Measurements from ENCODE around the gene NFAM1.

Gene NFAM1

GRCh38 chr22:42437488-42438292 lies 5.5 kb upstream of the NFAM1 start:
- Histone ChIP-seq H3K4me3 (ENCODE audit: low read depth, low read length) (peak overlapping the region; percentile 86), H3K9me3 (ENCODE audit: control insufficient read depth, insufficient read depth, low read length) (no peaks in the 10 kb centered on the region), H3K36me3 (ENCODE audit: control insufficient read depth, insufficient read depth, low read length) (no peaks in the 10 kb centered on the region), H3K27me3 (ENCODE audit: control insufficient read depth, insufficient read depth, low read length) (peaks cover 2% of the 10 kb centered on the region), H3K9ac (ENCODE audit: low read depth, low read length) (peak overlapping the region; percentile 47), H3K4me1 (ENCODE audit: control insufficient read depth, insufficient read depth, low read length) (peaks cover 16% of the 10 kb centered on the region)

- Histone ChIP-seq H3K27me3 (ENCODE audit: control insufficient read depth, insufficient read depth, low read length) (peaks cover 2% of the 10 kb centered on the region), H3K4me1 (ENCODE audit: control insufficient read depth, insufficient read depth, low read length) (peaks cover 16% of the 10 kb centered on the region), H3K9ac (ENCODE audit: low read depth, low read length) (no peak overlapping the region), H3K36me3 (ENCODE audit: control insufficient read depth, insufficient read depth, low read length) (no peaks in the 10 kb centered on the region), H3K9me3 (ENCODE audit: control insufficient read depth, insufficient read depth, low read length) (no peaks in the 10 kb centered on the region), H3K4me3 (ENCODE audit: low read depth, low read length) (no peak overlapping the region)
Measured at GRCh38 chr22:42436404-42436803, 4.2 kb upstream of the NFAM1 start.

GRCh38 chr22:42434748-42435425 lies 2.7 kb upstream of the NFAM1 start:
- Histone ChIP-seq H3K27me3 (ENCODE audit: control insufficient read depth, insufficient read depth, low read length) (peaks cover 2% of the 10 kb centered on the region), H3K9me3 (ENCODE audit: control insufficient read depth, insufficient read depth, low read length) (no peaks in the 10 kb centered on the region), H3K4me3 (ENCODE audit: low read depth, low read length) (no peak overlapping the region), H3K36me3 (ENCODE audit: control insufficient read depth, insufficient read depth, low read length) (no peaks in the 10 kb centered on the region), H3K4me1 (ENCODE audit: control insufficient read depth, insufficient read depth, low read length) (peaks cover 9% of the 10 kb centered on the region), H3K9ac (ENCODE audit: low read depth, low read length) (no peak overlapping the region)

- Histone ChIP-seq H3K9ac (ENCODE audit: low read depth, low read length) (no peak overlapping the region), H3K36me3 (ENCODE audit: control insufficient read depth, insufficient read depth, low read length) (no peaks in the 10 kb centered on the region), H3K9me3 (ENCODE audit: control insufficient read depth, insufficient read depth, low read length) (no peaks in the 10 kb centered on the region), H3K4me1 (ENCODE audit: control insufficient read depth, insufficient read depth, low read length) (no peaks in the 10 kb centered on the region), H3K4me3 (ENCODE audit: low read depth, low read length) (no peak overlapping the region), H3K27me3 (ENCODE audit: control insufficient read depth, insufficient read depth, low read length) (no peaks in the 10 kb centered on the region)
Measured at GRCh38 chr22:42433754-42434682, 1.8 kb upstream of the NFAM1 start.

GRCh38 chr22:42432818-42433217 lies 615 bp upstream of the NFAM1 start:
- H3K27me3 ChIP-seq (ENCODE audit: control insufficient read depth, insufficient read depth, low read length): no peaks in the 10 kb centered on the region
- no peaks in the 10 kb centered on the region for H3K9me3 ChIP-seq (ENCODE audit: control insufficient read depth, insufficient read depth, low read length)
- no peaks in the 10 kb centered on the region for H3K4me1 ChIP-seq (ENCODE audit: control insufficient read depth, insufficient read depth, low read length)
- H3K36me3 ChIP-seq (ENCODE audit: control insufficient read depth, insufficient read depth, low read length): no peaks in the 10 kb centered on the region
- H3K9ac ChIP-seq (ENCODE audit: low read depth, low read length): no peak overlapping the region
- H3K4me3 ChIP-seq (ENCODE audit: low read depth, low read length): no peak overlapping the region

GRCh38 chr22:42431401-42432019 lies 693 bp downstream of the NFAM1 start:
- H3K4me3 ChIP-seq (ENCODE audit: low read depth, low read length): no peak overlapping the region
- H3K4me1 ChIP-seq (ENCODE audit: control insufficient read depth, insufficient read depth, low read length): no peaks in the 10 kb centered on the region
- H3K27me3 ChIP-seq (ENCODE audit: control insufficient read depth, insufficient read depth, low read length): no peaks in the 10 kb centered on the region
- H3K9ac ChIP-seq (ENCODE audit: low read depth, low read length): no peak overlapping the region
- no peaks in the 10 kb centered on the region for H3K36me3 ChIP-seq (ENCODE audit: control insufficient read depth, insufficient read depth, low read length)
- no peaks in the 10 kb centered on the region for H3K9me3 ChIP-seq (ENCODE audit: control insufficient read depth, insufficient read depth, low read length)

- no peak overlapping the region for H3K4me3 ChIP-seq (ENCODE audit: low read depth, low read length)
- H3K9ac ChIP-seq (ENCODE audit: low read depth, low read length): no peak overlapping the region
- H3K27me3 ChIP-seq (ENCODE audit: control insufficient read depth, insufficient read depth, low read length): no peaks in the 10 kb centered on the region
- no peaks in the 10 kb centered on the region for H3K4me1 ChIP-seq (ENCODE audit: control insufficient read depth, insufficient read depth, low read length)
- H3K36me3 ChIP-seq (ENCODE audit: control insufficient read depth, insufficient read depth, low read length): no peaks in the 10 kb centered on the region
- H3K9me3 ChIP-seq (ENCODE audit: control insufficient read depth, insufficient read depth, low read length): no peaks in the 10 kb centered on the region
Measured at GRCh38 chr22:42430528-42431125, 1.6 kb downstream of the NFAM1 start.

GRCh38 chr22:42428760-42429159 lies 3.4 kb downstream of the NFAM1 start:
- Histone ChIP-seq H3K9ac (ENCODE audit: low read depth, low read length) (no peak overlapping the region), H3K36me3 (ENCODE audit: control insufficient read depth, insufficient read depth, low read length) (no peaks in the 10 kb centered on the region), H3K9me3 (ENCODE audit: control insufficient read depth, insufficient read depth, low read length) (no peaks in the 10 kb centered on the region), H3K4me3 (ENCODE audit: low read depth, low read length) (no peak overlapping the region), H3K4me1 (ENCODE audit: control insufficient read depth, insufficient read depth, low read length) (peaks cover 4% of the 10 kb centered on the region), H3K27me3 (ENCODE audit: control insufficient read depth, insufficient read depth, low read length) (no peaks in the 10 kb centered on the region)

GRCh38 chr22:42428025-42428424 lies 4.2 kb downstream of the NFAM1 start:
- no peaks in the 10 kb centered on the region for H3K36me3 ChIP-seq (ENCODE audit: control insufficient read depth, insufficient read depth, low read length)
- no peaks in the 10 kb centered on the region for H3K9me3 ChIP-seq (ENCODE audit: control insufficient read depth, insufficient read depth, low read length)
- H3K9ac ChIP-seq (ENCODE audit: low read depth, low read length): no peak overlapping the region
- H3K4me3 ChIP-seq (ENCODE audit: low read depth, low read length): no peak overlapping the region
- no peaks in the 10 kb centered on the region for H3K27me3 ChIP-seq (ENCODE audit: control insufficient read depth, insufficient read depth, low read length)
- H3K4me1 ChIP-seq (ENCODE audit: control insufficient read depth, insufficient read depth, low read length): peaks cover 4% of the 10 kb centered on the region

GRCh38 chr22:42427167-42427566 lies 5.0 kb downstream of the NFAM1 start:
- no peaks in the 10 kb centered on the region for H3K9me3 ChIP-seq (ENCODE audit: control insufficient read depth, insufficient read depth, low read length)
- H3K36me3 ChIP-seq (ENCODE audit: control insufficient read depth, insufficient read depth, low read length): no peaks in the 10 kb centered on the region
- H3K9ac ChIP-seq (ENCODE audit: low read depth, low read length): peak overlapping the region; percentile 47
- peaks cover 4% of the 10 kb centered on the region for H3K4me1 ChIP-seq (ENCODE audit: control insufficient read depth, insufficient read depth, low read length)
- H3K27me3 ChIP-seq (ENCODE audit: control insufficient read depth, insufficient read depth, low read length): no peaks in the 10 kb centered on the region
- no peak overlapping the region for H3K4me3 ChIP-seq (ENCODE audit: low read depth, low read length)

GRCh38 chr22:42425989-42426355 lies 6.2 kb downstream of the NFAM1 start:
- peaks cover 4% of the 10 kb centered on the region for H3K4me1 ChIP-seq (ENCODE audit: control insufficient read depth, insufficient read depth, low read length)
- no peaks in the 10 kb centered on the region for H3K27me3 ChIP-seq (ENCODE audit: control insufficient read depth, insufficient read depth, low read length)
- no peaks in the 10 kb centered on the region for H3K36me3 ChIP-seq (ENCODE audit: control insufficient read depth, insufficient read depth, low read length)
- H3K9me3 ChIP-seq (ENCODE audit: control insufficient read depth, insufficient read depth, low read length): no peaks in the 10 kb centered on the region
- H3K9ac ChIP-seq (ENCODE audit: low read depth, low read length): no peak overlapping the region
- no peak overlapping the region for H3K4me3 ChIP-seq (ENCODE audit: low read depth, low read length)
